GM13976 (cell line): ENCODE data around the gene NDUFAF8.

Experiments
- DNase-seq: peaks from one replicate; pipeline ENCODE4 v3.0.0; 2012; ENCODE audit warnings: low spot score
- in situ Hi-C: fragments of 300-500 bp; cut with MboI; formaldehyde crosslinking; loops from one replicate; pipeline ENCODE4 v1.12.0; 2022; ENCODE audit warnings: low sequenced_read_pairs, mixed read lengths, inconsistent platforms; ENCODE audit not compliant: unreplicated experiment
- TF ChIP-seq, protein P1 (sequence below): IDR thresholded peaks from 2 replicates; pipeline ENCODE4 v1.5.1; 2012; ENCODE audit warnings: borderline replicate concordance, mild to moderate bottlenecking; ENCODE audit not compliant: insufficient read depth; ENCODE audit errors: extremely low read depth, missing control alignments, control extremely low read depth

NDUFAF8 gene

GRCh38 chr17:81272616-81273015, 33.5 kb downstream of the NDUFAF8 start:
- DNase-seq = no peak
- in situ Hi-C loops = no loop called here
- TF ChIP-seq, protein P1, sequence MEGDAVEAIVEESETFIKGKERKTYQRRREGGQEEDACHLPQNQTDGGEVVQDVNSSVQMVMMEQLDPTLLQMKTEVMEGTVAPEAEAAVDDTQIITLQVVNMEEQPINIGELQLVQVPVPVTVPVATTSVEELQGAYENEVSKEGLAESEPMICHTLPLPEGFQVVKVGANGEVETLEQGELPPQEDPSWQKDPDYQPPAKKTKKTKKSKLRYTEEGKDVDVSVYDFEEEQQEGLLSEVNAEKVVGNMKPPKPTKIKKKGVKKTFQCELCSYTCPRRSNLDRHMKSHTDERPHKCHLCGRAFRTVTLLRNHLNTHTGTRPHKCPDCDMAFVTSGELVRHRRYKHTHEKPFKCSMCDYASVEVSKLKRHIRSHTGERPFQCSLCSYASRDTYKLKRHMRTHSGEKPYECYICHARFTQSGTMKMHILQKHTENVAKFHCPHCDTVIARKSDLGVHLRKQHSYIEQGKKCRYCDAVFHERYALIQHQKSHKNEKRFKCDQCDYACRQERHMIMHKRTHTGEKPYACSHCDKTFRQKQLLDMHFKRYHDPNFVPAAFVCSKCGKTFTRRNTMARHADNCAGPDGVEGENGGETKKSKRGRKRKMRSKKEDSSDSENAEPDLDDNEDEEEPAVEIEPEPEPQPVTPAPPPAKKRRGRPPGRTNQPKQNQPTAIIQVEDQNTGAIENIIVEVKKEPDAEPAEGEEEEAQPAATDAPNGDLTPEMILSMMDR = no peak

GRCh38 chr17:81273698-81274470, 34.8 kb downstream of the NDUFAF8 start:
- TF ChIP-seq, protein P1 = no peak
- in situ Hi-C loops = no loop called here
- no peak for DNase-seq

DNA sequence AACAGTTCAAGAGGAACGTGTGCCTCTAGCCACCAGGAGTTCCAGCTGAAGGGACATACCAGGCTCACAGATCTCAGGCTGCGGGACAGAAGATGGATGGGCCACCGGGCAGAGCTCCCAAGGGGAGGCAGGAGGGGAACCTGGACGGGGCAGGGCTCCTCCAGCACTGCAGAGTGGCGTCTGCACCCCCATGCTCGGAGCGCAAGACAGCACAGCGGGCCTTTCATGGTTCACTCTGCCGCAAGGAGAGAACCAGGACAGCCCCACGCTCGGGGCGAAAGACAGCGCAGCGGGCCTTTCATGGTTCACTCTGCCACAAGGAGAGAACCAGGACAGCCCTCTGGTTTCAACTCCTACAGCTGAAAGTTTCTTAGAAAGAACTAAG, 35.3 kb downstream of the NDUFAF8 start:
- in situ Hi-C loops = no loop called here
- DNase-seq = no peak
- TF ChIP-seq, protein P1 = no peak

DNA sequence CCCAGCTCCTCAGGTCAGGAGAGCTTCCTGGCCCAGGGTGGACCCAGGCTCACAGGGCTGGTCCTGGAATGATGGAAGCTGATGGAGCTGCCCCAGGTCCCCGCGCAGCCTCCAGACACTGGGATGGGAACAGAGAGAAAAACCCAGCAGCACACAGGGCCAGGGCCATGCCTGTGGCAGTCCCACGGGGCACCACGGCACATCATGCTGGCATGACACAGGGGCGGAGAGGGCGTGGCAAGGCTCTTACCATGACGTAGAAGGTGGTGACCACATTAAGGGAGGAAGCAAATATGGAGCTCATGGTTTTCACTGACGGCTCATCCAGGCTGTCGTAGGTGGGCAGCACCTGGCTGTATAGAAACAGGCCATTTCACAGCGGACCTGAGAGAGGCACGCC, 37.7 kb downstream of the NDUFAF8 start:
- TF ChIP-seq, protein P1 = no peak
- no peak for DNase-seq
- in situ Hi-C loops = no loop called here

- TF ChIP-seq, protein P1 = no peak
- no peak for DNase-seq
Observed at GRCh38 chr17:81277421-81277820, 38.3 kb downstream of the NDUFAF8 start.

DNA sequence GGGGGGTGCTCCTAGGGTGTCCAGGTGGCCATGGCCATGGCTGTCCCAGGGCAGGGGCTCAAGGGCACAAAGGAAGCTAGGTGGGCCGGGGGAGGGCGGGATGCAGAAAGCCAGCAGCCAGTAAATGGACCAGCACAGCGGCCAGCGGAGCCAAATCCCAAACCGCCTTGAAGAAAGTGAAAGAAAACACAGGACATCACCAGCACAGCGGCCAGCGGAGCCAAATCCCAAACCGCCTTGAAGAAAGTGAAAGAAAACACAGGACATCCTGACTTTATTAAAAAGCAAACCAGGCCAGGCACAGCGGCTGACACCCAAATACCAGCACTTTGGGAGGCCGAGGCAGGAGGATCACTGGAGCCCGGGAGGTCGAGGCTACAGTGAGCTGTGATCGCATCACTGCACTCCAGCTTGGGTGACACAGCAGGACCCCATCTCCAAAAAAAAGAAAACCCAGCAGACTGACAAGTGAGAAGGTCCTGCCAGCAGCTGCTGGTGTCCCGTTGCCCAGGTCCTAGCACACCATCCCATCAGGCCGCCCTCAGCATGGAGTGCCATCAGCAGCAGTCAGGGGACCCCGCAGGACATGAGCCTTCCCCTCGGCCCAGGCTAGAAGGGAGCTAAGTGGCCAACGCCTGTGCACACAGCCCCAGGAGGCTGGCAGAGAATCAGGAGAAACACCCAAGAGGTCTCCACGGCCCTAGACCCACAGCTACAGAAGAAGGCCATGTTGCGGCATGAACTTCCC, 39.0 kb downstream of the NDUFAF8 start:
- no peak for DNase-seq
- TF ChIP-seq, protein P1 = no peak
- in situ Hi-C loops = no loop called here

More at GRCh38 chr17:81277421-81277820, 38.3 kb downstream of the NDUFAF8 start:
- in situ Hi-C loops = no loop called here

- no peak for DNase-seq
- TF ChIP-seq, protein P1 = no peak
- in situ Hi-C loops = no loop called here
Observed at GRCh38 chr17:81278831-81279230, 39.7 kb downstream of the NDUFAF8 start.
